HEK293T (cell line): Measurements from ENCODE around the gene MADD.
"Not testable (repeated sequence)": the region's sequence is repeated elsewhere in the genome, so short reads cannot be mapped to it uniquely, and the experiment has no call there.

Experiments
- CTCF ChIA-PET: fragments of 350-600 bp; formaldehyde crosslinking; extraction: SDS; loops from one replicate; lab custom pipeline; 2021; ENCODE audit warnings: antibody characterized with exemption, inconsistent platforms; lab: Yijun Ruan, JAX
- POLR2A ChIA-PET: fragments of 350-600 bp; formaldehyde crosslinking; extraction: SDS; loops from one replicate; lab custom pipeline; 2020; ENCODE audit warnings: antibody characterized with exemption, inconsistent platforms; lab: Yijun Ruan, JAX
- DNase-seq: peaks from one replicate; pipeline ENCODE4 v3.0.0; 2012; ENCODE audit warnings: mixed read lengths; ENCODE audit errors: extremely low spot score
- ARNT ChIP-seq: fragments of 450-650 bp; IDR thresholded peaks from 2 replicates; pipeline ENCODE4 v1.6.1; 2017; ENCODE audit warnings: mild to moderate bottlenecking
- BHLHE40 ChIP-seq: fragments of 450-650 bp; IDR thresholded peaks from 2 replicates; pipeline ENCODE4 v1.6.1; 2016; ENCODE audit warnings: mild to moderate bottlenecking, moderate library complexity, borderline replicate concordance
- CTBP1 ChIP-seq: fragments of 450-650 bp; IDR thresholded peaks from 2 replicates; pipeline ENCODE4 v1.6.1; 2016; ENCODE audit warnings: borderline replicate concordance
- ELF4 ChIP-seq: fragments of 450-650 bp; IDR thresholded peaks from 2 replicates; pipeline ENCODE4 v1.6.1; 2017; ENCODE audit warnings: antibody characterized with exemption
- FOXA1 ChIP-seq: fragments of 450-650 bp; IDR thresholded peaks from 2 replicates; pipeline ENCODE4 v1.6.1; 2016; ENCODE audit warnings: mild to moderate bottlenecking
- FOXK2 ChIP-seq: fragments of 450-650 bp; IDR thresholded peaks from 2 replicates; pipeline ENCODE4 v1.6.1; 2016; ENCODE audit warnings: mild to moderate bottlenecking
- FOXM1 ChIP-seq: fragments of 450-650 bp; IDR thresholded peaks from 2 replicates; pipeline ENCODE4 v1.6.1; 2017; ENCODE audit warnings: mild to moderate bottlenecking, borderline replicate concordance
- HDGF ChIP-seq: fragments of 450-650 bp; IDR thresholded peaks from 2 replicates; pipeline ENCODE4 v1.6.1; 2017; ENCODE audit warnings: antibody characterized with exemption, borderline replicate concordance
- L3MBTL2 ChIP-seq: fragments of 450-650 bp; conservative IDR thresholded peaks from 2 replicates; pipeline ENCODE4 v1.6.1; 2016; ENCODE audit warnings: mild to moderate bottlenecking
- LEF1 ChIP-seq: fragments of 450-650 bp; IDR thresholded peaks from 2 replicates; pipeline ENCODE4 v1.6.1; 2017; ENCODE audit warnings: mild to moderate bottlenecking, borderline replicate concordance
- NFRKB ChIP-seq: fragments of 450-650 bp; IDR thresholded peaks from 2 replicates; pipeline ENCODE4 v1.6.1; 2016; ENCODE audit warnings: mild to moderate bottlenecking, moderate library complexity
- PKNOX1 ChIP-seq: fragments of 450-650 bp; IDR thresholded peaks from 2 replicates; pipeline ENCODE4 v1.6.1; 2016
- SP1 ChIP-seq: fragments of 450-650 bp; IDR thresholded peaks from 2 replicates; pipeline ENCODE4 v1.6.1; 2017
- SUZ12 ChIP-seq: fragments of 450-650 bp; IDR thresholded peaks from 2 replicates; pipeline ENCODE4 v1.6.1; 2016; ENCODE audit warnings: mild to moderate bottlenecking
- TARDBP ChIP-seq: fragments of 450-650 bp; IDR thresholded peaks from 2 replicates; pipeline ENCODE4 v1.6.1; 2016
- ZNF384 ChIP-seq: fragments of 450-650 bp; IDR thresholded peaks from 2 replicates; pipeline ENCODE4 v1.6.1; 2016

MADD gene

GRCh38 chr11:47308050-47308823 is 38.3 kb downstream of the MADD start:
- CTCF ChIA-PET = no interaction called here
- no peak for DNase-seq
- POLR2A ChIA-PET = interaction anchor here (2.0 kb wide), 1 partner anchor 59 kb away, joined by 5 read pairs; the partner anchor contains the start of gene ACP2
- TF ChIP-seq NFRKB (no peak), SUZ12 (no peak), L3MBTL2 (no peak), ELF4 (no peak), FOXM1 (no peak), ZNF384 (no peak), BHLHE40 (no peak), TARDBP (no peak), HDGF (no peak), FOXA1 (no peak), SP1 (no peak), FOXK2 (no peak), LEF1 (no peak), CTBP1 (no peak)

GRCh38 chr11:47314992-47315391 is 45.1 kb downstream of the MADD start:
- ChIA-PET CTCF (no interaction called here), POLR2A (no interaction called here)
- no peak for TF ChIP-seq ARNT
- TF ChIP-seq FOXA1 = no peak
- DNase-seq = no peak

- DNase-seq, CTCF ChIA-PET, POLR2A ChIA-PET: not testable (repeated sequence)
These were observed 46.6 kb downstream of the MADD start for GRCh38 chr11:47316501-47316900.

- POLR2A ChIA-PET = no interaction called here
- CTCF ChIA-PET = no interaction called here
These were observed 47.3 kb downstream of the MADD start for GRCh38 chr11:47317064-47317828.

GRCh38 chr11:47318166-47318565 is 48.2 kb downstream of the MADD start:
- TF ChIP-seq LEF1 (no peak), ELF4 (no peak), ARNT (no peak)
- DNase-seq = no peak
- ChIA-PET CTCF (no interaction called here), POLR2A (no interaction called here)

More at GRCh38 chr11:47317064-47317828, 47.3 kb downstream of the MADD start:
- DNase-seq = no peak
- TF ChIP-seq ZNF384 = no peak
- TF ChIP-seq FOXM1 = no peak
- TF ChIP-seq FOXK2 = no peak

GRCh38 chr11:47324520-47324919 is 54.6 kb downstream of the MADD start:
- ChIA-PET CTCF (interaction anchor here (1.1 kb wide), 1 partner anchor 30 kb away, joined by 5 read pairs; no protein-coding TSS in a partner anchor), POLR2A (no interaction called here)
- no peak for DNase-seq
- TF ChIP-seq SUZ12 = no peak
- no peak for TF ChIP-seq ELF4
- TF ChIP-seq ARNT = no peak
- no peak for TF ChIP-seq CTBP1
- TF ChIP-seq NFRKB = no peak
- no peak for TF ChIP-seq BHLHE40
- no peak for TF ChIP-seq LEF1
- TF ChIP-seq L3MBTL2 = no peak

GRCh38 chr11:47325271-47326041 is 55.5 kb downstream of the MADD start:
- ChIA-PET CTCF (interaction anchor here (1.1 kb wide), 1 partner anchor 29 kb away, joined by 5 read pairs; no protein-coding TSS in a partner anchor), POLR2A (no interaction called here)
- DNase-seq = no peak
- TF ChIP-seq LEF1 (no peak), ARNT (no peak), HDGF (no peak), L3MBTL2 (no peak), PKNOX1 (no peak), SP1 (no peak), ELF4 (no peak)

GRCh38 chr11:47326198-47326597 is 56.3 kb downstream of the MADD start:
- no peak for DNase-seq
- POLR2A ChIA-PET = no interaction called here
- no peak for TF ChIP-seq FOXA1
- no peak for TF ChIP-seq FOXM1
- CTCF ChIA-PET = no interaction called here
